Skeletal muscle tissue (tissue), 4 donors: ENCODE measurements around the gene GABPB2. TPM values are rescaled to one million over a fixed set of nuclear protein-coding genes. Genes with fewer than 3 reads are reported as not detected.

ENCODE experiments used
- H3K27ac ChIP-seq: one replicate; pipeline ENCODE4 v1.7.0; 2013; ENCODE audit warnings: mild to moderate bottlenecking, low read depth, low read length, inconsistent platforms
- H3K27me3 ChIP-seq, 3 donors: one replicate each; pipeline ENCODE4 v1.7.0; 2013; ENCODE audit warnings: low read length in 3 of 3; ENCODE audit not compliant: control insufficient read depth in 3 of 3, insufficient read depth in 3 of 3
- H3K36me3 ChIP-seq, 3 donors: one replicate each; pipeline ENCODE4 v1.7.0; 2013; ENCODE audit warnings: low read length in 3 of 3; ENCODE audit not compliant: control insufficient read depth in 3 of 3, insufficient read depth in 3 of 3
- H3K4me1 ChIP-seq, 3 donors: one replicate each; pipeline ENCODE4 v1.7.0; 2013; ENCODE audit warnings: low read length in 3 of 3, mild to moderate bottlenecking in 3 of 3; ENCODE audit not compliant: control insufficient read depth in 3 of 3, insufficient read depth in 3 of 3
- H3K4me3 ChIP-seq, 3 donors: one replicate each; pipeline ENCODE4 v1.7.0; 2013; ENCODE audit warnings: low read length in 3 of 3
- H3K9ac ChIP-seq, 3 donors: one replicate each; pipeline ENCODE4 v1.7.0; 2013; ENCODE audit warnings: low read length in 3 of 3, mild to moderate bottlenecking in 3 of 3, moderate library complexity in 2 of 3, low read depth in 1 of 3
- H3K9me3 ChIP-seq, 3 donors: one replicate each; pipeline ENCODE4 v1.7.0; 2013; ENCODE audit warnings: low read length in 3 of 3; ENCODE audit not compliant: control insufficient read depth in 3 of 3
- total RNA-seq: library from RNA; depleted of rRNA; stranded (reverse); fragments of >200 nt; gene quantifications from one replicate; pipeline ENCODE4 v1.2.3, GENCODE V29; 2014
- donor health status: Osteomylitis.

The GABPB2 gene
- total RNA-seq, 1 donor from 2014 or later: 7.8 TPM

- Histone ChIP-seq H3K27me3 (no peaks in the 10 kb centered on the region), H3K9me3 (no peaks in the 10 kb centered on the region), H3K4me1 (peaks cover 29 to 42% (median 42%) of the 10 kb centered on the region in 3 donors), H3K27ac (peak within 1 kb of the TSS; percentile 93), H3K4me3 (peak within 1 kb of the TSS; percentile 93 to 98 (median 94)), H3K9ac (peak within 1 kb of the TSS; percentile 90 to 96 (median 90)), H3K36me3 (peaks cover 13 to 27% (median 17%) of the 10 kb centered on the region in 3 donors)
Observed at GRCh38 chr1:151059109-151060006, 11.2 kb upstream of the GABPB2 start, which contains the start of gene CDC42SE1. Gene CDC42SE1 (minus strand): TSS chr1:151059622. CDS start chr1:151055730, 3,892 bp downstream.

GRCh38 chr1:151060007-151060656 lies 10.4 kb upstream of the GABPB2 start, which contains the start of gene MLLT11:
Gene MLLT11 (plus strand): TSS chr1:151060397. CDS start chr1:151067225, 6,828 bp downstream.
- Histone ChIP-seq H3K36me3 (peaks cover 7 to 20% (median 10%) of the 10 kb centered on the region in 3 donors), H3K4me1 (peaks cover 29 to 42% (median 41%) of the 10 kb centered on the region in 3 donors), H3K9ac (peak within 1 kb of the TSS; percentile 90 to 96 (median 90)), H3K4me3 (peak within 1 kb of the TSS; percentile 93 to 98 (median 94)), H3K9me3 (no peaks in the 10 kb centered on the region), H3K27ac (peak within 1 kb of the TSS; percentile 93), H3K27me3 (no peaks in the 10 kb centered on the region)

GRCh38 chr1:151060657-151061421 lies 9.7 kb upstream of the GABPB2 start:
- Histone ChIP-seq H3K9ac (peak overlapping the region; percentile 90 to 96 (median 90)), H3K9me3 (no peaks in the 10 kb centered on the region), H3K27me3 (no peaks in the 10 kb centered on the region), H3K27ac (peak overlapping the region; percentile 93), H3K4me1 (peaks cover 29 to 36% (median 34%) of the 10 kb centered on the region in 3 donors), H3K4me3 (peak overlapping the region; percentile 93 to 98 (median 94)), H3K36me3 (peaks cover 0 to 13% (median 3%) of the 10 kb centered on the region in 3 donors)

GRCh38 chr1:151061704-151062103 lies 8.9 kb upstream of the GABPB2 start:
- H3K4me3 ChIP-seq: no peak overlapping the region
- H3K27ac ChIP-seq: no peak overlapping the region
- peaks cover 21 to 27% (median 25%) of the 10 kb centered on the region in 3 donors for H3K4me1 ChIP-seq
- H3K9me3 ChIP-seq: no peaks in the 10 kb centered on the region
- H3K27me3 ChIP-seq: no peaks in the 10 kb centered on the region
- H3K9ac ChIP-seq: no peak overlapping the region
- H3K36me3 ChIP-seq: peaks cover 0 to 6% (median 0%) of the 10 kb centered on the region in 3 donors

GRCh38 chr1:151062741-151063371 lies 7.7 kb upstream of the GABPB2 start:
- no peaks in the 10 kb centered on the region for H3K27me3 ChIP-seq
- peaks cover 0 to under 1% (median 0%) of the 10 kb centered on the region in 3 donors for H3K36me3 ChIP-seq
- H3K9ac ChIP-seq: no peak overlapping the region
- no peak overlapping the region for H3K27ac ChIP-seq
- peaks cover 11 to 16% (median 13%) of the 10 kb centered on the region in 3 donors for H3K4me1 ChIP-seq
- no peak overlapping the region for H3K4me3 ChIP-seq
- no peaks in the 10 kb centered on the region for H3K9me3 ChIP-seq

GRCh38 chr1:151065089-151065645 lies 5.4 kb upstream of the GABPB2 start:
- Histone ChIP-seq H3K9ac (no peak overlapping the region), H3K4me3 (no peak overlapping the region), H3K9me3 (no peaks in the 10 kb centered on the region), H3K27ac (no peak overlapping the region), H3K27me3 (no peaks in the 10 kb centered on the region), H3K4me1 (peaks cover 4 to 12% (median 9%) of the 10 kb centered on the region in 3 donors), H3K36me3 (no peaks in the 10 kb centered on the region)

GRCh38 chr1:151067185-151067584 lies 3.4 kb upstream of the GABPB2 start:
- Histone ChIP-seq H3K9ac (no peak overlapping the region), H3K4me1 (peaks cover 4 to 16% (median 10%) of the 10 kb centered on the region in 3 donors), H3K9me3 (no peaks in the 10 kb centered on the region), H3K4me3 (no peak overlapping the region), H3K27ac (no peak overlapping the region), H3K27me3 (no peaks in the 10 kb centered on the region), H3K36me3 (no peaks in the 10 kb centered on the region)

- no peaks in the 10 kb centered on the region for H3K9me3 ChIP-seq
- H3K36me3 ChIP-seq: peaks cover 0 to 4% (median 2%) of the 10 kb centered on the region in 3 donors
- H3K4me1 ChIP-seq: peaks cover 4 to 16% (median 10%) of the 10 kb centered on the region in 3 donors
- peak overlapping the region; percentile 95 for H3K27ac ChIP-seq
- no peaks in the 10 kb centered on the region for H3K27me3 ChIP-seq
- H3K9ac ChIP-seq: peak overlapping the region in 1 of 3 donors; percentile 47
- H3K4me3 ChIP-seq: no peak overlapping the region
Observed at GRCh38 chr1:151069103-151069486, 1.5 kb upstream of the GABPB2 start.

- no peak overlapping the region for H3K4me3 ChIP-seq
- peak overlapping the region; percentile 95 for H3K27ac ChIP-seq
Observed at GRCh38 chr1:151072224-151072623, 1.7 kb downstream of the GABPB2 start.

More at GRCh38 chr1:151072224-151072623, 1.7 kb downstream of the GABPB2 start:
- Histone ChIP-seq H3K4me1 (peaks cover 4 to 16% (median 10%) of the 10 kb centered on the region in 3 donors), H3K27me3 (no peaks in the 10 kb centered on the region), H3K9ac (no peak overlapping the region), H3K9me3 (no peaks in the 10 kb centered on the region), H3K36me3 (peaks cover 0 to 4% (median 4%) of the 10 kb centered on the region in 3 donors)
